ENCODE measurements around the gene RRP9.
"Not testable (repeated sequence)": the region's sequence is repeated elsewhere in the genome, so short reads cannot be mapped to it uniquely, and the experiment has no call there.

Gene RRP9

GRCh38 chr3:51938780-51939425, 2.8 kb downstream of the RRP9 start:
- no peak for DNase-seq (ENCODE audit: low spot score)

- DNase-seq (ENCODE audit: low spot score), result no peak
Measured at GRCh38 chr3:51937611-51938450, 3.9 kb downstream of the RRP9 start.

DNA sequence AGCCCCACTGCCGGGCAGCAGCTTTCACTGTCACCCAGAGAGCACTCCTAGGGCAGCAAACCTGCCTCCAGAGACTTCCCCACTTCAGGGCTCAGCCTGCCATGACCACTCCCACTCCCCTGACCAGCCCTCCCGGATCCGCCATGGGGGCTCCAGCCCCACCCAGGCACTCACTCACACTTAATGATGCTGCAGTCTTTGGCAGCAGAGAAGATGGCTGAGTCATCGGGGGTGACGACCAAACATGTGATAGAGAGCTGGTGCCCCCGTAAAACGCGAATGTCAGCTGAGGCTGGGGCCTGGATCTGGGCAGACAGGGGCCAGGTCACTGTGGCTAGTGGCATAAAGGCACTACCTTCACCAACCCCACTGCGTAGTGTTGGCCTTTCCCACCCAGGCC, 4.7 kb downstream of the RRP9 start:
- no peak for DNase-seq (ENCODE audit: low spot score)

DNA sequence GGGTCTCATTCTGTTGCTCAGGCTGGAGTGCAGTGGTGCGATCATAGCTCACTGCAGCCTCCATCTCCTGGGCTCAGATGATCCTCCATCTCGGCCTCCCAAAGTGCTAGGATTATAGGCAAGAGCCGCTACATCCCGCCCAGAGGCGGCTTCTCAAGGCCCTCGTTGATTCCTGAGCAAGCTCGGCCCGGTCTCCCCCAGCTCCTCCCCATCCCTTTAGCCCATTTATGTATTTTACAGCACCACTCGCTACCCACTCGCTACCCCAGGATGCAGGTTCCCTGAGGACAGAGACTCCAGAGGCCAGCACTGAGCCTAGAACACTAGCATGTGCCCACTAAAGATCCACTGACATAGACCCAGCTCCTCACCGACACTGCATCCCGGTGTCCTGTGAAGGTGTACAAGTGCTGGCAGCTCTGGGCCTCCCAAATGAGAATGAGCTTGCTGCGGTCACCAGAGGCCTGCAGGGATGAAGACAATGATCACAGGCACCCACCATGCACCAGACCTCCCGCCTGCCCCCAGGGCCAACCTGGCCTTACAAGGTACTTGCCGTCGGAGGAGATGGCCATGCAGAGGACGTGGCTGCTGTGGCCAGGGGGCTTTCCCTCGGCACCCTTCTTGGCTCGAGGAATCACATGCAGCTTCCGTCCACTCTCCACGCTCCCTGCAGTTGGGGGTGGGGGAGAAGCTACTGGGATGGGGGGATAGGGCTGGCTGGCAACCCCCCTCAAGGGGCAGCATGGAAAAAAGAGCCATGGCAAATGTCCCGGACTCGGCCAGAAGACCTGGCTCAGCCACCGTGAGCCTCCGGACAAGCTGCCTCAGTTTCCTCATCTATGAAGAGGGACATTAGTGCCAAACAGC, 5.6 kb downstream of the RRP9 start:
- no peak for DNase-seq (ENCODE audit: low spot score)

GRCh38 chr3:51934991-51935885, 6.5 kb downstream of the RRP9 start:
- no peak for DNase-seq (ENCODE audit: low spot score)

- no peak for DNase-seq (ENCODE audit: low spot score)
Measured at GRCh38 chr3:51934139-51934850, 7.4 kb downstream of the RRP9 start.

GRCh38 chr3:51933471-51934138, 8.1 kb downstream of the RRP9 start:
- DNase-seq (ENCODE audit: low spot score), result no peak

GRCh38 chr3:51932471-51933370, 9.0 kb downstream of the RRP9 start:
- DNase-seq (ENCODE audit: low spot score), result no peak

GRCh38 chr3:51931756-51932155, 9.9 kb downstream of the RRP9 start:
- DNase-seq (ENCODE audit: low spot score), result no peak

DNA sequence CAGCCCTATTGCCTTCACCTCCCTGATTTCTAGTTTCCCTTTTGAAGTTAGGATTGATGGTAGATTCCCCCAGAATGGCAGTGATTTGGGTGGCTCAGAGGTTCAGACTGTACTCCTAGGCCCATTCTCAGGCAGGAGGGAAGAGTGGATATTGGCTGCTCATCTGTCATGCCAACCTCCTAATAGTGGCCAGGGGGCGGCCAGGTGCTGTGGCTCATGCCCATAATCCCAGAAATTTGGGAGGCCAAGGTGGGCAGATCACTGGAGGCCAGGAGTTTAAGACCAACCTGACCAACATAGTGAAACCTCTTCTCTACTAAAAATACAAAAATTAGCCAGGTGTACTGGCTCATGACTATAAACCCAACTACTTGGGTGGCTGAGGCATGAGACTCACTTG, 11.3 kb downstream of the RRP9 start:
- no peak for DNase-seq (ENCODE audit: low spot score)

- DNase-seq (ENCODE audit: low spot score), result no peak
Measured at GRCh38 chr3:51929420-51930003, 12.2 kb downstream of the RRP9 start.

DNA sequence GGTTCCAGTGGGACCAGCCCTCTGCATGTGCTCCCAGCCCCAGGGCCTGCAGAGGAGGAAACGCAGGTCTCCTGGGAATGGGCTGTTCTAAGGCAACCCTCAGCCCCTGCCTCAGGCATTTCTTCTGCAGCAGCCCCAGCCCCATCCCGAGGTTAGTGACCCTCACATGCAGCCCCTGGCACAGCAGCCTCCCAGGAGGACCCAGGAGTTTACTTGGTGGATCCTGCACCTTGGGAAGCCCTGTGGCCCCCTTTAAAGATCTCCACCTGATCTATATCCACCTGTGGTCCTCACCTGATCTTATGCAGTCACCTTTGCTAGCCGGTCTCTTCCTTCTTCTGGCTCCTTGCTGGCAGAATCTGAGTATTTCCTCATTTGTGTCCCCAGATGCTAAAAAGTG, 12.7 kb downstream of the RRP9 start:
- DNase-seq (ENCODE audit: low spot score), result not testable (repeated sequence)

GRCh38 chr3:51928438-51928837, 13.3 kb downstream of the RRP9 start:
- DNase-seq (ENCODE audit: low spot score), result no peak

- no peak for DNase-seq (ENCODE audit: low spot score)
Measured at GRCh38 chr3:51927061-51927977, 14.4 kb downstream of the RRP9 start.

GRCh38 chr3:51921081-51921578, 20.6 kb downstream of the RRP9 start:
- no peak for DNase-seq (ENCODE audit: low spot score)

GRCh38 chr3:51916418-51916817, 25.3 kb downstream of the RRP9 start:
- no peak for DNase-seq (ENCODE audit: low spot score)

GRCh38 chr3:51908026-51908425, 33.7 kb downstream of the RRP9 start:
- no peak for DNase-seq (ENCODE audit: low spot score)

Data from CD4-positive, alpha-beta T cell treated with Interleukin-2 at 100 ng/mL for 4 hours (primary cell).